PC-3 (cell line): ENCODE data around the gene CD300LG. TPM values are rescaled to one million over a fixed set of nuclear protein-coding genes. Genes with fewer than 3 reads are reported as not detected.
"Not testable (repeated sequence)": the region's sequence is repeated elsewhere in the genome, so short reads cannot be mapped to it uniquely, and the experiment has no call there.

Source experiments
- ATAC-seq: fragments of 200-7000 bp; cut with Tn5 transposase; 2 replicates; pipeline ENCODE4 v1.9.1; 2020; ENCODE audit warnings: mild to moderate bottlenecking, moderate library complexity
- Bru-seq: library from RNA; stranded (reverse); fragments of 400-500 nt; gene quantifications from one replicate; lab custom pipeline; 2021; lab: Mats Ljungman, UMichigan
- BruChase-seq, 2 experiments: library from RNA; stranded (reverse); fragments of 400-500 nt; gene quantifications; one replicate each; lab custom pipeline; 2021; lab: Mats Ljungman, UMichigan
- BruUV-seq: library from RNA; stranded (reverse); fragments of 400-500 nt; replicated peaks from 2 replicates; lab custom pipeline; 2021; lab: Mats Ljungman, UMichigan
- CTCF ChIA-PET: fragments of 300-600 bp; sonication (Branson Sonifier 250); formaldehyde crosslinking; loops from one replicate; lab custom pipeline; 2022; ENCODE audit warnings: antibody characterized with exemption; lab: Charles Lee
- POLR2A ChIA-PET: fragments of 300-600 bp; sonication (Branson Sonifier 250); formaldehyde crosslinking; loops from one replicate; lab custom pipeline; 2022; ENCODE audit warnings: antibody characterized with exemption; ENCODE audit not compliant: unreplicated experiment; lab: Charles Lee
- DNase-seq: peaks from one replicate; pipeline ENCODE4 v3.0.0-alpha.2; 2015
- H2AFZ ChIP-seq: fragments of 300-600 bp; sonication (generic); 2 replicates; pipeline ENCODE4 v1.6.0; 2016; ENCODE audit warnings: antibody characterized with exemption, low read length
- H3F3A ChIP-seq: fragments of 300-600 bp; sonication (generic); one replicate; pipeline ENCODE4 v1.6.0; 2017; ENCODE audit warnings: antibody characterized with exemption, low read length, control low read depth, mild to moderate bottlenecking; ENCODE audit not compliant: unreplicated experiment
- H3K27ac ChIP-seq: fragments of 300-600 bp; sonication (generic); 2 replicates; pipeline ENCODE4 v1.5.1; 2016; ENCODE audit warnings: mild to moderate bottlenecking, low read length
- H3K27me3 ChIP-seq: fragments of 300-600 bp; sonication (generic); 2 replicates; pipeline ENCODE4 v1.6.1; 2016; ENCODE audit warnings: low read length, mixed read lengths
- H3K36me3 ChIP-seq: fragments of 300-600 bp; sonication (generic); 2 replicates; pipeline ENCODE4 v1.6.1; 2016; ENCODE audit warnings: low read depth, mixed run types, low read length, mixed read lengths
- H3K4me1 ChIP-seq: fragments of 300-600 bp; sonication (generic); 2 replicates; pipeline ENCODE4 v1.5.1; 2016; ENCODE audit warnings: low read length; ENCODE audit not compliant: insufficient read depth
- H3K4me2 ChIP-seq: fragments of 300-600 bp; sonication (generic); 2 replicates; pipeline ENCODE4 v1.6.0; 2016; ENCODE audit warnings: low read length
- H3K4me3 ChIP-seq: fragments of 300-600 bp; sonication (generic); 2 replicates; pipeline ENCODE4 v1.5.1; 2016; ENCODE audit warnings: mild to moderate bottlenecking, low read length, mixed read lengths
- H3K79me2 ChIP-seq: fragments of 300-600 bp; sonication (generic); 2 replicates; pipeline ENCODE4 v1.6.1; 2017; ENCODE audit warnings: low read length, mixed read lengths
- H3K9ac ChIP-seq: fragments of 300-600 bp; sonication (generic); 2 replicates; pipeline ENCODE4 v1.6.0; 2016; ENCODE audit warnings: mild to moderate bottlenecking, low read length
- H3K9me2 ChIP-seq: fragments of 300-600 bp; sonication (generic); replicated peaks from 2 replicates; pipeline ENCODE4 v1.6.1; 2016; ENCODE audit warnings: mixed run types, low read length, mixed read lengths
- H3K9me3 ChIP-seq: fragments of 300-600 bp; sonication (generic); 2 replicates; pipeline ENCODE4 v1.6.1; 2016; ENCODE audit warnings: low read length, mixed read lengths
- H4K20me1 ChIP-seq: fragments of 300-600 bp; sonication (generic); 2 replicates; pipeline ENCODE4 v1.6.1; 2016; ENCODE audit warnings: low read length, mixed read lengths
- CTCF ChIP-seq: fragments of 300-600 bp; sonication (generic); conservative IDR thresholded peaks from 2 replicates; pipeline ENCODE4 v1.5.1; 2017; ENCODE audit warnings: antibody characterized with exemption, low read depth, mild to moderate bottlenecking, low read length
- EZH2 ChIP-seq: fragments of 300-600 bp; sonication (generic); IDR thresholded peaks from one replicate; pipeline ENCODE4 v1.6.1; 2017; ENCODE audit warnings: antibody characterized with exemption, mild to moderate bottlenecking, low read length; ENCODE audit not compliant: unreplicated experiment
- EZH2phosphoT487 ChIP-seq: fragments of 300-600 bp; sonication (generic); IDR thresholded peaks from 2 replicates; pipeline ENCODE4 v1.6.1; 2018; ENCODE audit warnings: mild to moderate bottlenecking, antibody characterized with exemption, low read length, borderline replicate concordance
- intact Hi-C: fragments of 100-400 bp; cut with micrococcal nuclease; formaldehyde crosslinking; loops from 2 replicates; pipeline ENCODE4 v1.9.0; 2023
- long read RNA-seq: library from polyadenylated mRNA; unstranded; transcript quantifications from one replicate; pipeline ENCODE4 v2.0.0, GENCODE V29; 2021; ENCODE audit not compliant: unreplicated experiment
- total RNA-seq: library from RNA; depleted of rRNA; stranded (reverse); fragments of >200 nt; gene quantifications from 2 replicates; pipeline ENCODE4 v1.2.3, GENCODE V29; 2014; rRNA removed

CD300LG gene
- total RNA-seq, result not detected in 2 replicates
- Bru-seq, nascent RNA, result not detected
- BruChase-seq, experiment 1, labeled RNA remaining after a 6-hour chase, result percentile 8 among the genes with signal in this experiment
- BruChase-seq, experiment 2, labeled RNA remaining after a 2-hour chase, result not detected
- long read RNA-seq, result 0 reads

DNA sequence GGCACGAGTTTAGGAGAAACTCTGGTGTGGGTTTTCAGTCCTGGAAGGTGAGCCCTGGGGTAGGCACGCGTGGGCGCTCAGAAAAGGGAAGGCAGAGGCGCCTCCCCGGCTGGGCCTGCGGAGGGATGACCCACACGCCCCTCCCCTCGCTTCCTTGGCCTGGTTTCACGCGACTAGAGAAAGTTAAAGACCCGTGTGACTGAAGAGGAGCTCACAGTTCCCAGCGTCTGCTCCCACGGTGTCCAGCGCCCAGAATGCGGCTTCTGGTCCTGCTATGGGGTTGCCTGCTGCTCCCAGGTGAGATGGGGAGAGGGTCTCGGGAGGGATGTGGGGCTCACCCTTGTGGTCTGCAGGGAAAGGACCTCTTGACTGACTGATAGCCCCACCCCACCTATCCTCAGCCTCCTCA is at the start of gene CD300LG:
CD300LG (plus strand) TSS at position 214 of the 409 bp plus-strand sequence; CDS start at position 255, 41 bp downstream.
- TF ChIP-seq EZH2, result no peak
- H3K4me1 ChIP-seq, result peaks cover 8% of the 10 kb centered on the region; the same call in 1 of the 2 replicates
- H3K27me3 ChIP-seq, result peaks cover 9% of the 10 kb centered on the region
- H4K20me1 ChIP-seq, result no peaks in the 10 kb centered on the region
- BruUV-seq, result no TSS peak
- H3K79me2 ChIP-seq, result no peaks in the 10 kb centered on the region
- no peak within 1 kb of the TSS for H3K9ac ChIP-seq
- no peak for DNase-seq
- ChIA-PET CTCF (interaction anchor here (0.8 to 1.5 kb wide), 5 partner anchors 55 to 152 kb away, joined by 4 to 31 read pairs (median 7); partner anchors contain the start of gene DUSP3), POLR2A (no interaction called here)
- no peak within 1 kb of the TSS for H3K4me2 ChIP-seq
- no peaks in the 10 kb centered on the region for H3F3A ChIP-seq
- peak within 1 kb of the TSS; percentile 66 for H2AFZ ChIP-seq
- no peak within 1 kb of the TSS for H3K27ac ChIP-seq
- no peaks in the 10 kb centered on the region for H3K36me3 ChIP-seq
- H3K4me3 ChIP-seq, result no peak within 1 kb of the TSS
- ATAC-seq, result no peak
- intact Hi-C loops, result loop anchor here (1.0 to 2.0 kb wide), 4 partner anchors 57 to 153 kb away; partner anchors contain the start of gene DUSP3
- no peaks in the 10 kb centered on the region for H3K9me2 ChIP-seq
- no peaks in the 10 kb centered on the region for H3K9me3 ChIP-seq

DNA sequence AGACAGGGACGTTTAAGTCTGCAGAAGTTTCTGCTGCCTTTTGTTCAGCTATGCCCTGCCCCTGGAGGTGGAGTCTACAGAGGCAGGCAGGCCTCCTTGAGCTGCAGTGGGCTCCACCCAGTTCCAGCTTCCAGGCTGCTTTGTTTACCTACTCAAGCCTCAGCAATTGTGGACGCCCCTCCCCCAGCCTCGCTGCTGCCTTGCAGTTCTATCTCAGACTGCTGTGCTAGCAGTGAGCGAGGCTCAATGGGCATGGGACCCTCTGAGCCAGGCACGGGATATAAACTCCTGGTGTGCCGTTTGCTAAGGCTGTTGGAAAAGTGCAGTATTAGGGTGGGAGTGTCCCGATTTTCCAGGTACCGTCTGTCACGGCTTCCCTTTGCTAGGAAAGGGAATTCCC is 49.0 kb upstream of the CD300LG start:
- H3K4me1 ChIP-seq, H3F3A ChIP-seq, H3K4me3 ChIP-seq, intact Hi-C loops, BruUV-seq, H3K9me2 ChIP-seq, H4K20me1 ChIP-seq, H3K36me3 ChIP-seq, H3K27ac ChIP-seq, H2AFZ ChIP-seq, H3K9me3 ChIP-seq, DNase-seq, ATAC-seq, H3K27me3 ChIP-seq, CTCF ChIA-PET, H3K9ac ChIP-seq, POLR2A ChIA-PET, H3K79me2 ChIP-seq: not testable (repeated sequence)
- H3K4me2 ChIP-seq, result peak overlapping the region; percentile 53

DNA sequence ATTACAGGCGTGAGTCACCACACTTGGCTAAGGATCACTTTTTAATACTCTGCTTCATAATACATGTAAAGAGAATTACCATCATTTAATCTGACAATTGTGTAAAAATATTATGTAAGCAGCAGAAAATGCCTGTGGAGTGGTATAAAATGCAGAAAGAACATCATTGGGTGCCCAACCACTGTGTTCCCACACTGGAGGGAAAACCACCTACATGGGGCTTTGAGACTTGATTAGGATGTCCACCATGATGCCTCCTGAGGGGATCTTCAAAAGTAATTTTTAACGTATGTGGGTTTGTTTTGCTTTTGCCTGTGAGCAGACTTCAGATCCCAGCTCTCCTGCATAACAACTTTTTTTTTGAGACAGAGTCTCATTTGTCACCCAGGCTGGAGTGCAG is 47.9 kb upstream of the CD300LG start:
- ChIA-PET CTCF (no interaction called here), POLR2A (no interaction called here)
- Histone ChIP-seq H3K27me3 (no peaks in the 10 kb centered on the region), H3K9me2 (no peaks in the 10 kb centered on the region), H3K4me3 (no peak overlapping the region), H3K9me3 (no peaks in the 10 kb centered on the region), H3K36me3 (no peaks in the 10 kb centered on the region; the same call in 1 of the 2 replicates), H3K4me1 (no peaks in the 10 kb centered on the region), H4K20me1 (no peaks in the 10 kb centered on the region), H3F3A (no peaks in the 10 kb centered on the region), H2AFZ (no peak overlapping the region), H3K9ac (no peak overlapping the region), H3K4me2 (no peak overlapping the region), H3K27ac (no peak overlapping the region), H3K79me2 (no peaks in the 10 kb centered on the region)
- intact Hi-C loops, result no loop called here
- TF ChIP-seq CTCF (no peak), EZH2phosphoT487 (no peak), EZH2 (no peak)
- DNase-seq, result no peak
- BruUV-seq, result no TSS peak
- ATAC-seq, result no peak
